ENCODE measurements around the gene C3orf85. TPM values are rescaled to one million over a fixed set of nuclear protein-coding genes. Genes with fewer than 3 reads are reported as not detected.

The C3orf85 gene
- total and polyA plus RNA-seq, 8 donors: 0.48 TPM; not detected in 7

DNA sequence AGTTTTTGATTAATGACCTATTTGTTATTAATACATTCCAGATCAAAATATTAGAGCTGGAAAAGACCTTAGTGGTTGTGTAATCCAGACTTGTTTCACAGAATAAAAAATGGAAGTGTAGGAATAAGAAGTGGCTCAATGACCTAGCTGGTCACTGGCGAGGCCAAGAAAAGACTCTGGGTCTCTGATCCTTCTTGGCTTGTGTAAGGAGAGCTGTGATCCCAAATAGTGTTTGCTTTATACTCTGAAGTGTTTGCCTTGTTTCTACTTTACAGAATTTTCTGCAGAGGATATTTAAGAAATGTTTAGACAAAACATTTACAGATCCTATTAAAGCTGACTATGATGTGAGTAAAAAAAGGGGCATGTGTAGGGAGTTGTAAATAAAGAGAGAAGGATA is 7.1 kb downstream of the C3orf85 start:
- Histone ChIP-seq H3K4me3 (no peak overlapping the region), H3K27ac (no peak overlapping the region), H3K27me3 (no peaks in the 10 kb centered on the region), H3K36me3 (no peaks in the 10 kb centered on the region), H3K9me3 (peaks cover 0 to 2% of the 10 kb centered on the region in 2 donors), H3K4me1 (no peaks in the 10 kb centered on the region)
- ATAC-seq (peak; percentile 99), DNase-seq (peak in 1 of 4 donors; percentile 32)
- TF ChIP-seq, protein P1, sequence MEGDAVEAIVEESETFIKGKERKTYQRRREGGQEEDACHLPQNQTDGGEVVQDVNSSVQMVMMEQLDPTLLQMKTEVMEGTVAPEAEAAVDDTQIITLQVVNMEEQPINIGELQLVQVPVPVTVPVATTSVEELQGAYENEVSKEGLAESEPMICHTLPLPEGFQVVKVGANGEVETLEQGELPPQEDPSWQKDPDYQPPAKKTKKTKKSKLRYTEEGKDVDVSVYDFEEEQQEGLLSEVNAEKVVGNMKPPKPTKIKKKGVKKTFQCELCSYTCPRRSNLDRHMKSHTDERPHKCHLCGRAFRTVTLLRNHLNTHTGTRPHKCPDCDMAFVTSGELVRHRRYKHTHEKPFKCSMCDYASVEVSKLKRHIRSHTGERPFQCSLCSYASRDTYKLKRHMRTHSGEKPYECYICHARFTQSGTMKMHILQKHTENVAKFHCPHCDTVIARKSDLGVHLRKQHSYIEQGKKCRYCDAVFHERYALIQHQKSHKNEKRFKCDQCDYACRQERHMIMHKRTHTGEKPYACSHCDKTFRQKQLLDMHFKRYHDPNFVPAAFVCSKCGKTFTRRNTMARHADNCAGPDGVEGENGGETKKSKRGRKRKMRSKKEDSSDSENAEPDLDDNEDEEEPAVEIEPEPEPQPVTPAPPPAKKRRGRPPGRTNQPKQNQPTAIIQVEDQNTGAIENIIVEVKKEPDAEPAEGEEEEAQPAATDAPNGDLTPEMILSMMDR (IDR thresholded peaks at IDR 0.05): no peak
- intact Hi-C loops (cut with DNase I): no loop called here

DNA sequence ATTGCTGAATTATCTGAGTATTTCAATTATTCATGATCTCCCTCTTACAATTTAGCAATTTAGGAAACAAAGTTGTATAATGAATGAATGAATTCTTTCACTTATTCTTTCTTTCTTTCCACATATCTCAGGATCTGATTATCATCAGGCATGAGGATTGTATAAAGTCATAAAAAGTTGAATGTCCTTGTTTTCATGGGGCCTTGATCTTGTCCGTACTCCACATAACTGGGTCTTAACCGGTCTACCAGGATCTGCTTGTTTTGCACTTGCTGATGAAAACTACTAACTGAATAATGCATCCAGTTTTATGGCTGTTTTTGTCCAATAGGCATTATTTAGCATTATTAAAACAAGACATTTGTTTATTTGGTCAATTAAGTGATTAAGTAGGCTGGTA is 12.6 kb downstream of the C3orf85 start:
- Histone ChIP-seq H3K9me3 (peaks cover 0 to 2% of the 10 kb centered on the region in 2 donors), H3K36me3 (no peaks in the 10 kb centered on the region), H3K27me3 (no peaks in the 10 kb centered on the region), H3K4me1 (no peaks in the 10 kb centered on the region), H3K4me3 (no peak overlapping the region), H3K27ac (no peak overlapping the region)
- DNase-seq (no peak), ATAC-seq (no peak)
- TF ChIP-seq, protein P1 (IDR thresholded peaks at IDR 0.05): no peak
- intact Hi-C loops (cut with DNase I): no loop called here

DNA sequence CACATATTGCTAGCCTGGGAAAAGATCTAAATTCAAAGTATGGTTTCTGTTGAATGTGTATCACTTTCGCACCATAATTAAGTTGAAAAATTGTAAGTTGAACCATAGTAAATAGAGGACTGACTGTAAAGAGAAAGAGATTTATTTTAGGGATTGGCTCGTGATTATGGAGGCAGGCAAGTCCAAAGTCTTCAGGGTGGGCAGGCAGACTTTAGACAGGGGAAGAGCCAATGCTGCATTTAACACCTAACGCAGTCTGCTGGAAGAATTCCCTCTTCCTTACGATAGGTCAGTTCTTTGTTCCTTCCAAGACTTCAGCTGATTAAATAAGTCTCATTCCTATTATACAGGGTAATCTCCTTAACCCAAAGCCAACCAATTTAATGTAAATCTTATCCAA is 15.8 kb downstream of the C3orf85 start:
- no peak for DNase-seq
- no peak overlapping the region for H3K27ac ChIP-seq

DNA sequence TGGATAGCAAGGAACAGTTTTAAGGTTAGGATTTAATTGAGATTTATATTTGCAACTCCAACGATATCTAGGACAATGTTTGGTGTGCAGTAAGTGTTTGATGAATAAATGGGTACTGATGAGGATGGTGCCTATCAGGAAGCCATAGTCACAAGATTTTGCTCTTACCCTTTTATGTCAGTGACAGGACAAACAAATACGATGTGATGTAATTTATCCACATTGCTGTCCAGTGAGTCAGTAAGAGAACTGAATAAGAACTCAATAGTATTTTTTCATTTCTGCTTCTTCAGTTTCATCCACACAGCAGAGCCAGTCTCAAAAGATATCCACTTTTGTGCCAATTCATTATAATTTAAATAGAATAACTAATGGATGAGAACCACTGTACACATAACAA is 18.5 kb downstream of the C3orf85 start:
- TF ChIP-seq, protein P1 (IDR thresholded peaks at IDR 0.05): no peak
- no peaks in the 10 kb centered on the region for H3K27me3 ChIP-seq
- peaks cover 0 to 2% of the 10 kb centered on the region in 2 donors for H3K9me3 ChIP-seq
- no peak overlapping the region for H3K27ac ChIP-seq
- no peaks in the 10 kb centered on the region for H3K36me3 ChIP-seq
- intact Hi-C loops (cut with DNase I): no loop called here
- H3K4me3 ChIP-seq: no peak overlapping the region
- DNase-seq: no peak
- no peak for ATAC-seq
- H3K4me1 ChIP-seq: no peaks in the 10 kb centered on the region

More for the DNA sequence above, 15.8 kb downstream of the C3orf85 start:
- TF ChIP-seq, protein P1 (IDR thresholded peaks at IDR 0.05): no peak
- ATAC-seq: no peak
- Histone ChIP-seq H3K4me1 (no peaks in the 10 kb centered on the region), H3K4me3 (no peak overlapping the region), H3K36me3 (no peaks in the 10 kb centered on the region), H3K9me3 (no peaks in the 10 kb centered on the region), H3K27me3 (no peaks in the 10 kb centered on the region)
- intact Hi-C loops (cut with DNase I): no loop called here

DNA sequence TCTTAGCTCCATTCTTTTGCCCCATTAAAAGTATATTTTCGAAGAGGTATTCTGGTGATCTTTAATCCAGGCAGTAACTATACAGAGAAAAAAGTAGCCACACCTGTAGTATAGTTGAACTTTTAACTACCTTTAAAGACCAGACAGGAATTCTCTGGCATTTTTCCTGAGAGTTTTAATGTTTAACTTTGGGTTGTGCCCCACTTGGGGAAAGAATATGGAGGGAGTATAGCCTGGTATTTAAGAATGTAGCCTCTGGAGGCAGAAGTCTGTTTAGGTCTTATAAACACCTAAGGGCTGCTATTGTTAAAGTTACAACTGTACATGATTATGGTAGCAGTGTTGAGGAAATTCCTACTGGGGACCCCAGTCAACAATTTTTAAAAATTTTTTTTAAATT is 19.3 kb downstream of the C3orf85 start:
- H3K4me3 ChIP-seq: no peak overlapping the region
- no peak for DNase-seq
- peak; percentile 70 for ATAC-seq

More for the DNA sequence above, 19.3 kb downstream of the C3orf85 start:
- Histone ChIP-seq H3K9me3 (peaks cover 0 to 4% of the 10 kb centered on the region in 2 donors), H3K27me3 (no peaks in the 10 kb centered on the region), H3K27ac (no peak overlapping the region), H3K36me3 (no peaks in the 10 kb centered on the region), H3K4me1 (no peaks in the 10 kb centered on the region)
- intact Hi-C loops (cut with DNase I): no loop called here
- TF ChIP-seq, protein P1 (IDR thresholded peaks at IDR 0.05): no peak

All from left lung (tissue), 10 donors.